Right kidney (tissue), 1 donor: ENCODE measurements around the gene PI3.

Experiments used
- DNase-seq: peaks from one replicate; pipeline ENCODE4 v3.0.0-alpha.2; 2016

The PI3 gene

DNA sequence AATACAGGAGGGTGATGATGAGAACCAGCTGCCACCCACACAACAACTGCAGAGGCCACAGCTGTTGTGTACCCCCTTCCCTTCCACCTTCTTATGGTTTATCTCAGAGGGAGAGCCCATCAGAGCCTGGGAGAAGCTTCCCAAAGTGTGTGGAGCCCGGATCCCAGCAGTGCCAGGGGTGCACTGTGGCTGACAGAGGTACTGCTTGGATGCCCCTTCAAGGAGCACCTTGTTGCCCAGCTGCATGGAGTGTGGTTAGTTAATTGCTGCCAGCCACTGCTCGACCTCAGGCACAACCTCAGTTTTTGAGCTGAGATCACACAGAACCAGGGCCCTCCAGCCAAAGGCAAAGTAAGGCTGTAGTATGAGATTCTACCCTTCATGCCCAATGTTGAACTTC is 13.0 kb downstream of the PI3 start:
- DNase-seq, result no peak

DNA sequence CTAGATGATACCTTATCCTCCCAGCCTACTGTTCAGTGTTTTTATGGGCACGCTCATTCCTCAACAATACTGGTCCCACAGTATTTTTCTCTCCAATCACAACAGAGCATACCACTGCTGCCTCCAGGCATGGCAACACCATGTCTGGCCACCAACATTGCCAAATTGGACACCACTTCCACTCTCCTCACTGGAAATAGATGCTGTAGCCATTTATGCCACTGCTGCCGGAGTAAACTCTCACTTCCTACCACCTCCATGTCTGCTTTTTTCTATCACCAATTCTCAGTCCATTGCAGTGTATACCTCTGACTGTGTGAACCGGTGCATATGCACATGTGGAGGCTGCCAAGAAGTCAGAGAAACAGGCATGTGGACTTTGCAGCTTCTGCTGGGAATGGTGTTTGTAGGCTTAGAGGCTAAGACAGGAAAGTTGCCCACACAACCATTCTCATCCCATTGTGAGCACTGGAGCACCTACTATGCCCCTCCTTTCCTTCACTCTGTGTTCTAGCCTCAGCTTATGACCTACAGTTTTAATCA is 14.4 kb downstream of the PI3 start:
- DNase-seq, result no peak

DNA sequence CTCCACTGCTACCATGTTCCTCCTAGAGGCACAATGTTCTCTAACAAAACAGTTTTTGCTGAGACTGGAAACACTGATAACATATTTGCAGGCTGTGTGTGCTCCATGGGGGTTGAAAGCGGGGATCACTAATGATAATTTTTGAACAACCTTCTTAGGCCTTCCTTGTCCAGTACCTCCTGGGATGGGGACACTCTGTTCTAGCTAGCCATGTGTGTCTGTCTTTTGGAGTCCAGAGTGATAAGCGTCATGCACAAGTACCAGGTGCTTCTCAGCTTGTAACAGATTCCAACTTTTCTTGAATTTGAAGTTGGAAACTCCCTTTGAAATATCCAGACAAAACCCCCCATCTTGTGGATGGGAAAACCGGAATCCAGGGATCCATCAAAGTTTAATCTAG is 15.2 kb downstream of the PI3 start:
- DNase-seq, result no peak

DNA sequence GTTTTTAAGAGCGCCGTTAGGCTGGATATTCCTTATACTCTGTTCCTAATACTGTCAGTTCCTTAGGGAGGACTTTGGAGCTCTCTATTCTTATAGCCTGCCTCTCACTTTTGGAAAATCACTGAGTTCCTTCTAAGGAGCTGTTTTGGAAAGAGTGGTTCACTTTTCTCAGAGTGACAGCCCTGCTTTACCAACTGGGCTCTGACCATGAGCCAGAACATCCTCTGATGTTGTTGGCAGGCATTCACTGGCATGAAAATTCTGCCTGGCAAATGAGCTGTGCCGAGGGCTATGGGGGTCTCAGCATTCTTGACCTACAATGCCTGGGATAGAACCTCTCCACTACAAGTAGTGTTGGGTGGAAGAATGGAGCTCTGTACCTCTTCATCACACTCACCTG is 17.2 kb downstream of the PI3 start:
- DNase-seq, result no peak

DNA sequence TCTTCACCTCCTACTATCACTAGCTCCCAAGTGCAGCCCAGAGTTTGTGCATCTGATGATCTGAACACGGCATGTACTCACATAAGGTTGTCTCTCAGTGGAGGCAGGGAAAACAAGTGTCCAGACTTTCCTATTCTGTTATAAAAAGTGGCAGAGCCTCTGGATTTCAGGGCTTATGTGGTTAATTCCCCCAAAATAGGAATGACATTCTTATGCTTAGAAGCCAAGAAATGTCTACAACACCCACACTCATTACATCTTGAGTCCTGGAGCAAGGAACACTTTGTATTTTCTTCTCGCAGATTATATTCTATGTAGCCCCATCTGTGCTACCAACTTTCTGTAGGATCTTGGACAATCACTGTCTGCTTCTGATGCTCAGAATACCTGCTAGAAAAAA is 18.6 kb downstream of the PI3 start:
- no peak for DNase-seq

DNA sequence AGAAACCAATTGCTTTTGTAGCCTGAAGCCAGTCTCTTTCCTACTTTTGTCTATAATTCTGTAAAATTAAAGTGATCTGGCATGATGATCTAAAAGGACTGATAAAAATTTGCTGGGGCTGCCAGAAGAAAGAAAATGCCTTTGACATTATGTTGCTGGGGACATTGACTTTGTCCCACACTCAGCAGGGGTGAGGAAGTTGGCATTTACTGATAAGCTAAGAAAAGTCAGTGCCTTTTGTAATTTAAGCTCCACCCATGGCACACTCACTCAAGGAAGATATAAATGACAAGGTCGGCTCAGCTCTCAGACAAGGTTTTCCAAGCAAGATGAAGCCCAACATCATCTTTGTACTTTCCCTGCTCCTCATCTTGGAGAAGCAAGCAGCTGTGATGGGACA is 32.0 kb downstream of the PI3 start, which contains the start of gene SEMG1:
Gene SEMG1, plus strand, starts transcription at position 309 of the 400 bp plus-strand sequence. Its CDS starts 21 bp downstream, at position 330.
- no peak for DNase-seq

DNA sequence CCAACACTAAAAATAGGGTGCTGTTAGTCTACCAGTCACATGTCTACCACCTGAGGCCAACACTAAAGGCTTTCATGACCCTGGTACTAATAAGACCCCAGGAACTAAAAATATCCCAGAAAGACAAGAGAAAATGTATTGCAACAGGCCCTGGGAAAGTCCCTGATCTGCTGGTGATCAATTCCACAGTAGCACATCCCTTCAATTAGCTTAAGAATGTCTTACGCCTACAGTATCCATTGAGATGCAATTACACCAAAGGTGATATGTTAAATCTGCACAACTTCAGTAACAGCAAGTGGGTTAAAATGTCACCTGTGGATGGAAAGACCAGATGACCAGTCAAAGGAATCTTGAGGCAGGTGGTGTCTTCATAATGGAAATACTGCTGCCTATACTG is 35.2 kb downstream of the PI3 start:
- DNase-seq, result no peak

DNA sequence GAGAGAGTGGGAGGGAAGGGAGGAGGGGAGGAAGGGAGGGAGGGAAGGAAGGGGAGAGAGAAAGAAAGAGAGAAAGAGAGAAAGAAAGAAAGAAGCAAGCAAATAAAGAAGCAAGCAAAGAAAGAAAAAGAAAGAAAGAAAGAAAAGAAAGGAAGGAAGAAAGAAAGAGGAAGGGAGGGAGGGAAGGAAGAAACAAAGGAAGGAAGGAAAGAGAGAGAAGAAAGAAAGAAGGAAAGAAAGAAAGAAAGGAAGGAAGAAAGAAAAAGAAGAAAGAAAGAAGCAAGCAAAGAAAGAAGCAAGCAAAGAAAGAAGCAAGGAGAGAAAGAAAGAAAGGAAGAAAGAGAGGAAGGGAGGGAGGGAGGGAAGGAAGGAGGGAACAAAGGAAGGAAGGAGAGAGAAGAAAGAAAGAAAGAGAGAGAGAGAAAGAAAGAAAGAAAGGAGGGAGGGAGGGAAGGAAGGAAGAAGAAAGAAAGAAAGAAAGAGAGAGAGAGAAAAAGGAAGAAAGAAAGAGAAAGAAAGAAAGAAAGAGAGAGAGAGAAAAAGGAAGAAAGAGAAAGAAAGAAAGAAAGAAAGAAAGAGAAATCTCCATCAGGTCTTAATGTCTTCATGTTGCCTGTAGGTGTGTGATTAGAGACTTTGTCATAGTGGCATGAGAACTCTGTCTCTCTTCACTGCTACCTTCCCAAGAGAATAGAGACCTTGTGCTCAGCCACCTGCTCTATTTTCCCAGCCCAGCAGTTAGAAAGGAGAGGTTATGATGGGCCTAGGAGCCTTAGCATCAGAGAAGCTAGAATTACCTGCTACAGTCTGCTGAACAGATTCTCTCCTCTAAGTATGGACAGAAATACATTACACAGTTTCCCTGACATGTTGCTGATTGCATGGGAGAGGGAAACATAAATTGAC is 37.1 kb downstream of the PI3 start:
- DNase-seq, result no peak

DNA sequence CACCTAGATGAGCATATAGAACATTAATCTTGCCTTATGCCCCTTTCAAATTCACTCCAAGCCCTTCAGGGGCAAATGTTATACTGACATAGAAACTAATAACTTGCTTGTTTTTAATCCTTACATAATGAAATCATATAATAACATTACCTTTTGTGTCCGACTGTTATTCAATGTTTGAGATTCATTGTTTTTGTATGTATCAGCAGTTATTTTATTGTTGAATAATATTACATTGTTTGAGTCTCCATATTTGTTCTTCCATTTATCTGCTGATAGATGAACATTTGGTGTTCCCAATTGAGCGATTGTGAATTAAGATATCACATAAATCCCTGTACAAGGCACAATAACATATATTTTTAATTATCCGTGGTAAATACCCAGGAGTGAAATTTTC is 38.1 kb downstream of the PI3 start:
- no peak for DNase-seq

DNA sequence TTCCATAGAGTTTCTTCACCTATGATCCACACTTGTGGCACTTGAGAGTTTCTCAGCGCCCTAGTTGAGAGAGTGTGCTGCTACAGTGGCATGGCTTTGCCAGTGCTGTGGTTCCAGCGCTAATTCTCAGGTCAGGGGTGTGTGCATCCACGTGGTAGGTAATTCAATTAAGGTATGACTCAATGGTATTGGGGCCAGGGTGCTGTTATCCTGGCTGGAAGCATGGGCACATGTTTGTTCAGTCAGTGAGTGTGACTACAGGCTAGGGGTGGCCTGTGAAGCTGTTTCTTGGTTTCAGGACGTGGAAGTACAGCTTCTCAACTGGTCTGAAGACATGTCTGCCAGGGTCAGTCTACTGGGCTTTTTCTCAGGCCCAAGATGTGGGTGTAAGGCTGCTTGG is 43.4 kb downstream of the PI3 start:
- no peak for DNase-seq

DNA sequence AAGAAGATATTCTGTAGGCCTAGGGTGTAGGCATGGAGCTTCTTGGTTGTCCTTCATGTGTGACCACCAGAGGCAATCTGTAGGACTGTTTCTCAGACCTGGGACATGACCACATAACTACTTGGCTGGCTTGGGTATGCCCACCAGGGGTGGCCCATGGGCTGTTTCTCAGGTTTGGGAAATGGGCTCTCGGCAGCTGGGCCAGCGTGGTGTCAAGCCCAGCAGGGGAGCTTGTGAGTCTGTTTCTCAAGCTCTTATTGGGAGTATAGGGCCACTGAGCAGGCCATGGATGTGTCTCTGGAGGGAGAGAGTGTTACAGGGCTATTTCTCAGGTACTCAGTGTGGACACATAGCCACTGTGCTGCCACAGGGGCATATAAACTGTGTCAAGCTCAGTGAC is 43.9 kb downstream of the PI3 start:
- no peak for DNase-seq

DNA sequence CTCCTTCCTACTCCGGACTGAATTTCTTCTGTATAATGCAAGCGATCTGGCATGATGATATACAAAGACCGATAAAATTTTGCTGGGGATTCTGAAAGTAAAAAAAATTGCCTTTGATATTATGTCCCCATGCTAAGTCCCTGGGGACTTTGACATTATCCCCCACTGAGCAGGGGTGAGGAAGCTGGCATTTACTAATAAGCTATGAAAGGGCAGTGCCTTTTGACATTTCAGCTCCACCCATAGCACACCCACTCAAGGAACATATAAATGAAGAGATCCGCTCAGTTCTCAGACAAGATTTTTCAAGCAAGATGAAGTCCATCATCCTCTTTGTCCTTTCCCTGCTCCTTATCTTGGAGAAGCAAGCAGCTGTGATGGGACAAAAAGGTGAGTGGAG is 46.4 kb downstream of the PI3 start, which contains the start of gene SEMG2:
Gene SEMG2, plus strand, starts transcription at position 298 of the 400 bp plus-strand sequence. Its CDS starts 17 bp downstream, at position 315.
- no peak for DNase-seq

DNA sequence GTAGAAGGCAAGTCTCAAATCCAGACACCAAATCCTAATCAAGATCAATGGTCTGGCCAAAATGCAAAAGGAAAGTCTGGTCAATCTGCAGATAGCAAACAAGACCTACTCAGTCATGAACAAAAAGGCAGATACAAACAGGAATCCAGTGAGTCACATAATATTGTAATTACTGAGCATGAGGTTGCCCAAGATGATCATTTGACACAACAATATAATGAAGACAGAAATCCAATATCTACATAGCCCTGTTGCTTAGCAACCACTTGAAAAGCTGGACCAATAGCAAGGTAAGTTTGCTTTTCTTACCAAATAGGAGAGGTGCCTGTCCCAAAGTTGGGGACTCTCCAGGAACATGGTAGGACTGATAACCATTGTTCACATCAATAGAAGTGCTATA is 48.4 kb downstream of the PI3 start:
- no peak for DNase-seq
